B cell (primary cell): ENCODE data around the gene CPOX.

Source experiments
- EZH2 ChIP-seq: IDR thresholded peaks from 2 replicates; pipeline ENCODE4 v1.6.1; 2012; ENCODE audit warnings: borderline replicate concordance, low read depth, mild to moderate bottlenecking, moderate library complexity, low read length; ENCODE audit not compliant: insufficient read depth, poor library complexity, severe bottlenecking
- TF ChIP-seq, protein P1 (sequence below): fragments of 200-600 bp; IDR thresholded peaks from one replicate; pipeline ENCODE4 v1.8.0; 2022; ENCODE audit warnings: antibody characterized with exemption, mild to moderate bottlenecking

DNA sequence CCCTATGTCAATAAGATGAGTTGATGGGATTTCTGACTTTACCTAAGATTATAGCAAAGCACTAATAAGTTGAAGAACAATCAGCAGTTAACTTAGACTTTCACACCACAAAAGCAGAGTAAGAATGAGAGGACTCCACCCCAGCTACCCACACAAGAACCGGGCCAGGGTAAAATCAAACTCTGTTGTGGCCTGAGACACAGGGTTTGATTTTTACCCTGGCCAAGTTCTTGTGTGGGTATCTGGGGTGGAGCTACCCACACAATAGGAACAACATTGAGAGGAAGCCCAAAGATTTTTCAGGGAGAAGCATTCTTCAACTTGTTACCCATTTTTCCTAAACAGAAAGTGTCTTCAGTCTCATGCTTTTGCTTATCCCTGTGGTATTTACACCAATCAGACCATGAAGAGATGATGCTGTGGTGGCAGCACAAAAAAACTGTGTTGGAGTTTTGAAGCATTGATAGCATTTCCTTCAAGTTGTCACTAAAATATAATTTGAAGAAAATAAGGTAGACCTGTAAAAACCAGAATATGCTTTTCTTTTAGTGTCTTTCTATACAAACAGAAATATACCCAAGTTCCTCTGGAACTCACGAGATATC, 25.6 kb downstream of the CPOX start:
- TF ChIP-seq, protein P1, sequence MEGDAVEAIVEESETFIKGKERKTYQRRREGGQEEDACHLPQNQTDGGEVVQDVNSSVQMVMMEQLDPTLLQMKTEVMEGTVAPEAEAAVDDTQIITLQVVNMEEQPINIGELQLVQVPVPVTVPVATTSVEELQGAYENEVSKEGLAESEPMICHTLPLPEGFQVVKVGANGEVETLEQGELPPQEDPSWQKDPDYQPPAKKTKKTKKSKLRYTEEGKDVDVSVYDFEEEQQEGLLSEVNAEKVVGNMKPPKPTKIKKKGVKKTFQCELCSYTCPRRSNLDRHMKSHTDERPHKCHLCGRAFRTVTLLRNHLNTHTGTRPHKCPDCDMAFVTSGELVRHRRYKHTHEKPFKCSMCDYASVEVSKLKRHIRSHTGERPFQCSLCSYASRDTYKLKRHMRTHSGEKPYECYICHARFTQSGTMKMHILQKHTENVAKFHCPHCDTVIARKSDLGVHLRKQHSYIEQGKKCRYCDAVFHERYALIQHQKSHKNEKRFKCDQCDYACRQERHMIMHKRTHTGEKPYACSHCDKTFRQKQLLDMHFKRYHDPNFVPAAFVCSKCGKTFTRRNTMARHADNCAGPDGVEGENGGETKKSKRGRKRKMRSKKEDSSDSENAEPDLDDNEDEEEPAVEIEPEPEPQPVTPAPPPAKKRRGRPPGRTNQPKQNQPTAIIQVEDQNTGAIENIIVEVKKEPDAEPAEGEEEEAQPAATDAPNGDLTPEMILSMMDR: no peak
- TF ChIP-seq EZH2: no peak
